Astrocyte of the spinal cord (primary cell): ENCODE data around the gene GDF2.
A peak's percentile ranks its signal among the peaks of the same experiment; 100 is the strongest.

Experiments used
- DNase-seq: peaks from one replicate; pipeline ENCODE4 v3.0.0; 2011; ENCODE audit warnings: low read depth, low spot score
- H3K4me3 ChIP-seq: 2 replicates; pipeline ENCODE4 v1.5.1; 2011; ENCODE audit warnings: low read depth, mild to moderate bottlenecking, low read length, moderate library complexity
- in situ Hi-C: cut with HindIII; loops from 2 replicates; pipeline ENCODE4 v1.10.0; 2017; ENCODE audit warnings: low sequenced_read_pairs
- TF ChIP-seq, protein P1 (sequence below): IDR thresholded peaks from 2 replicates; pipeline ENCODE4 v1.5.1; 2012; ENCODE audit warnings: low read depth, mild to moderate bottlenecking, low read length, inconsistent platforms

GDF2 gene

DNA sequence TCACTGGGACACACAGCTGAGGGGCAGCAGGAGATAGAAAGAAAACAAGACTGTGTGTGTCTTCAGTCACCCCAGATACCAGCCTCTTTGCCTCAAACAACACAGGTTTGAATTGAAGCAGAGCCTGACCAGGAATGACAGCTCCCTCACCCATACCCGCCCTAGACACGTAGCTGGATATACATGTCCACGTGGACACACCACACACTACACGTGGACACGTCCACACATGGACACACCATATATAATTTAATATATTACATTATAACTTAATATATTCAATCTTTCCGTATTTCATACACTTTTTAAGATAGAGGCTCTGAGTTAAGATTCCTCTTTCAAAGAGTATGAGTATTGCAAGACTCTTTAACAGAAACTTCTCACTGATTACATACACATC, 11.3 kb downstream of the GDF2 start:
- in situ Hi-C loops: no loop called here

DNA sequence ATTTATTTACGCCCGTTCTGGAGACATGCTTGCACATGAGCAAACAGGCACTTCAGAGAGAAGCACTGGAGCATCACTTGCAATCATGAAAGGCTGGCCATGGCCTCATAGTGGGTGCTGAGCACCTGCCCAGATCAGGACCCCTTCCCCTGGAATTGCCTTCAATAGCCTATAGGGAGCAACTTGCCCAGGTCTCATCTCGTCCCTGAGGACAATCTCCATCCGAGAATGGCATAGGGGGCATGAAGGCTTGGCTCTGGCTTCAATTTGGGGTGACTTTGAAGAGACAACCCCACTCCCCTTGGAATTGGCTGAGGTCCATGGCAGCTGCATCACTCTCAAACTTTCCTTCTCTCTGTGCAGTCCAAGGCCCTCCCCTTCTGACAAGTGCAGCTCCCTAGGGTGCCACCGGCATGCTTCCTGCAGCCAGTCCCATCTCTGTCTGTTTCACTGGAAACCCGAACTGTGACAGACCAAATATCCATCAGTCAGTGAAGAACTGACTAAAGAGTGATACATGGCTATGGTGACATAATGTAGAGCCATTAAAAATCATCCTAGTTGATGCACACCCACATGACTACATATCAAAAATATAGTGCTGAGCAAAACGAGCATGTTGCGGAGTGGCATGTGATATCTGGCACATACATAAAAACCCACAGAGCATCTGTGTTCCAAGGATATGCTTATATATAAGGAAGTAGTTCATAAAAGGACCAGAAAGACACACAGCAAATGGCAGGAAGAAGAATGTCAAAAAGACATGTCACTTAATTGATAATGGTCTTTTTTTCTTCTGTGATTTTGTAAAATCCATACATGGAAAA, 12.4 kb downstream of the GDF2 start:
- no peak overlapping the region for H3K4me3 ChIP-seq
- in situ Hi-C loops: no loop called here

More for the DNA sequence above, 11.3 kb downstream of the GDF2 start:
- no peak for DNase-seq
- no peak overlapping the region for H3K4me3 ChIP-seq
- TF ChIP-seq, protein P1, sequence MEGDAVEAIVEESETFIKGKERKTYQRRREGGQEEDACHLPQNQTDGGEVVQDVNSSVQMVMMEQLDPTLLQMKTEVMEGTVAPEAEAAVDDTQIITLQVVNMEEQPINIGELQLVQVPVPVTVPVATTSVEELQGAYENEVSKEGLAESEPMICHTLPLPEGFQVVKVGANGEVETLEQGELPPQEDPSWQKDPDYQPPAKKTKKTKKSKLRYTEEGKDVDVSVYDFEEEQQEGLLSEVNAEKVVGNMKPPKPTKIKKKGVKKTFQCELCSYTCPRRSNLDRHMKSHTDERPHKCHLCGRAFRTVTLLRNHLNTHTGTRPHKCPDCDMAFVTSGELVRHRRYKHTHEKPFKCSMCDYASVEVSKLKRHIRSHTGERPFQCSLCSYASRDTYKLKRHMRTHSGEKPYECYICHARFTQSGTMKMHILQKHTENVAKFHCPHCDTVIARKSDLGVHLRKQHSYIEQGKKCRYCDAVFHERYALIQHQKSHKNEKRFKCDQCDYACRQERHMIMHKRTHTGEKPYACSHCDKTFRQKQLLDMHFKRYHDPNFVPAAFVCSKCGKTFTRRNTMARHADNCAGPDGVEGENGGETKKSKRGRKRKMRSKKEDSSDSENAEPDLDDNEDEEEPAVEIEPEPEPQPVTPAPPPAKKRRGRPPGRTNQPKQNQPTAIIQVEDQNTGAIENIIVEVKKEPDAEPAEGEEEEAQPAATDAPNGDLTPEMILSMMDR: no peak

DNA sequence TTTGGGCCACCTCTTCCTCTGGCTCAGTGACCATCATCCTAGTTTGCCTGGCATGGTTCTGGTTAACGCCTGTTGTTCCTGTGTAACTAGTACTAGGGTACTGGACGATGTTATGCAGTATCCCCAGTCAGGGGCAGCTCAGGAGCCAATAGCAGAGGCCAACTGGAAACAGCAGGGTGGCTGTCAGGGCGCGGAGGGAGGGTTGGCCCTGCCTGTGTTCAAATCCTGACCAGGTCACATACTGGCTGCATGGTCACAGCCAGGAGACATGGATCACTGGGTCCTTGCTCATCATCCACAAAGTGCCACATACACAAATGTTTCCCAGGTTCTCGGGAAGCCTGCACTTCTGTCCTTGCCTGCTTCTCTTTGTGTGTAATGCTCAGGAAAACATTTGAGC, 13.7 kb downstream of the GDF2 start:
- TF ChIP-seq, protein P1: no peak
- no peak overlapping the region for H3K4me3 ChIP-seq
- DNase-seq: no peak
- in situ Hi-C loops: no loop called here

More for the DNA sequence above, 12.4 kb downstream of the GDF2 start:
- DNase-seq: no peak
- TF ChIP-seq, protein P1: no peak

GRCh38 chr10:47336387-47337134, 14.3 kb downstream of the GDF2 start:
- peak; percentile 67 for DNase-seq
- in situ Hi-C loops: no loop called here
- no peak overlapping the region for H3K4me3 ChIP-seq
- TF ChIP-seq, protein P1: no peak

- in situ Hi-C loops: no loop called here
- TF ChIP-seq, protein P1: no peak
- no peak for DNase-seq
Observed at GRCh38 chr10:47337310-47337709, 15.1 kb downstream of the GDF2 start.

DNA sequence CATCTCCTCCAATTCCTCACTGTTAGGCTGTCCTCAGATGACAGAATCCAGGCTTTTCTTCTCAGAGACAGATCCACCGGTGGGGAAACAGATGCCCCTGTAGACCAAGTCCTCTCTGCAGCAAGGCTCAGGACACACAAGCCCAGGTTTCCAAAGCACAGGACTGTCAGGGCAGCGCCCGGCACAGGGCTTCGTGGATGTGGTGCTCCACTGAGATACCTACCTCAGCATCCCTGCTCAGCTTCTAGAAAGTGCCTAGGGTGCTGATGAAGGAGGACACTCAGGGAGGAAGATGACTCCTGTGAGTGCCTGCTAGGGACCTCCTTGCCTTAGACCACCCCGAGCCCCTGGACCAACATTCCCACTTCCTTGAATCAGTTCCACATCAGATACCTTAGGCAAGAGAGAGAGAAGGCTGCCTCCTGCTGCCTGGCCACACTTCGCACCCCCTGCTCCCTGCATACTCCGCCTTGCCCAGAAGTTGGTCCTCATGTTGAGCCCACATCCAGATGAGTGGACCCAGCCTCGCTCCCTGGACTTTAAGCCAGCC, 17.0 kb downstream of the GDF2 start:
- in situ Hi-C loops: no loop called here
- no peak overlapping the region for H3K4me3 ChIP-seq
- TF ChIP-seq, protein P1: no peak
- no peak for DNase-seq

More at GRCh38 chr10:47337310-47337709, 15.1 kb downstream of the GDF2 start:
- no peak overlapping the region for H3K4me3 ChIP-seq
